Activated T-cell treated with anti-CD3 and anti-CD28 coated beads, Interleukin-2, amount 50 U/mL, for 72 hours (primary cell): ENCODE measurements around the gene ATG2B. TPM values are rescaled to one million over a fixed set of nuclear protein-coding genes. Genes with fewer than 3 reads are reported as not detected.

Source experiments
- ATAC-seq, 2 donors: fragments of 150-1000 bp; cut with Tn5 transposase; replicated peaks in 1 of 2; 2 replicates each; pipeline ENCODE4 v1.10.0; 2021; ENCODE audit warnings: moderate library complexity in 2 of 2, mild to moderate bottlenecking in 1 of 2
- DNase-seq, 2 donors: peaks; one replicate each; pipeline ENCODE4 v3.0.0; 2021 to 2022; ENCODE audit warnings: mixed read lengths in 1 of 2
- H3K27ac Mint-ChIP-seq: one replicate; pipeline ENCODE4 v1.8.0; 2022; ENCODE audit warnings: mild to moderate bottlenecking, moderate library complexity, mixed read lengths
- H3K27me3 Mint-ChIP-seq: one replicate; pipeline ENCODE4 v1.8.0; 2022; ENCODE audit warnings: low read depth, mixed read lengths
- H3K36me3 Mint-ChIP-seq, 2 donors: one replicate each; pipeline ENCODE4 v1.8.0; 2022; ENCODE audit warnings: mixed read lengths in 2 of 2, mild to moderate bottlenecking in 1 of 2; ENCODE audit not compliant: insufficient read depth in 2 of 2
- H3K4me1 Mint-ChIP-seq: one replicate; pipeline ENCODE4 v1.8.0; 2022; ENCODE audit warnings: low read depth, mixed read lengths
- H3K4me3 Mint-ChIP-seq, 2 donors: one replicate each; pipeline ENCODE4 v1.8.0; 2022; ENCODE audit warnings: mild to moderate bottlenecking in 2 of 2, mixed read lengths in 2 of 2, moderate library complexity in 2 of 2
- H3K9me3 Mint-ChIP-seq, 2 donors: one replicate each; pipeline ENCODE4 v1.8.0; 2022; ENCODE audit warnings: mixed read lengths in 2 of 2
- total RNA-seq, 2 donors: library from RNA; stranded (reverse); gene quantifications; one replicate each; pipeline ENCODE4 v1.2.3, GENCODE V29; 2022

ATG2B gene
- total RNA-seq, 2 donors from 2014 or later, result 22.9 to 28.3 TPM

- no peaks in the 10 kb centered on the region for H3K9me3 Mint-ChIP-seq
- no peak overlapping the region for H3K27ac Mint-ChIP-seq
These were observed 92.3 kb downstream of the ATG2B start for GRCh38 chr14:96270565-96271420.

GRCh38 chr14:96269359-96269710, 93.8 kb downstream of the ATG2B start:
- Mint-ChIP-seq H3K27me3 (no peaks in the 10 kb centered on the region), H3K36me3 (peaks cover 0 to 2% of the 10 kb centered on the region in 2 donors), H3K4me1 (no peaks in the 10 kb centered on the region), H3K4me3 (no peak overlapping the region), H3K27ac (no peak overlapping the region), H3K9me3 (no peaks in the 10 kb centered on the region)
- no peak for ATAC-seq
- no peak for DNase-seq

More at GRCh38 chr14:96270565-96271420, 92.3 kb downstream of the ATG2B start:
- H3K4me1 Mint-ChIP-seq, result peaks cover 5% of the 10 kb centered on the region
- DNase-seq (no peak), ATAC-seq (no peak)
- H3K36me3 Mint-ChIP-seq, result peaks cover 0 to 2% of the 10 kb centered on the region in 2 donors
- H3K4me3 Mint-ChIP-seq, result no peak overlapping the region
- no peaks in the 10 kb centered on the region for H3K27me3 Mint-ChIP-seq

DNA sequence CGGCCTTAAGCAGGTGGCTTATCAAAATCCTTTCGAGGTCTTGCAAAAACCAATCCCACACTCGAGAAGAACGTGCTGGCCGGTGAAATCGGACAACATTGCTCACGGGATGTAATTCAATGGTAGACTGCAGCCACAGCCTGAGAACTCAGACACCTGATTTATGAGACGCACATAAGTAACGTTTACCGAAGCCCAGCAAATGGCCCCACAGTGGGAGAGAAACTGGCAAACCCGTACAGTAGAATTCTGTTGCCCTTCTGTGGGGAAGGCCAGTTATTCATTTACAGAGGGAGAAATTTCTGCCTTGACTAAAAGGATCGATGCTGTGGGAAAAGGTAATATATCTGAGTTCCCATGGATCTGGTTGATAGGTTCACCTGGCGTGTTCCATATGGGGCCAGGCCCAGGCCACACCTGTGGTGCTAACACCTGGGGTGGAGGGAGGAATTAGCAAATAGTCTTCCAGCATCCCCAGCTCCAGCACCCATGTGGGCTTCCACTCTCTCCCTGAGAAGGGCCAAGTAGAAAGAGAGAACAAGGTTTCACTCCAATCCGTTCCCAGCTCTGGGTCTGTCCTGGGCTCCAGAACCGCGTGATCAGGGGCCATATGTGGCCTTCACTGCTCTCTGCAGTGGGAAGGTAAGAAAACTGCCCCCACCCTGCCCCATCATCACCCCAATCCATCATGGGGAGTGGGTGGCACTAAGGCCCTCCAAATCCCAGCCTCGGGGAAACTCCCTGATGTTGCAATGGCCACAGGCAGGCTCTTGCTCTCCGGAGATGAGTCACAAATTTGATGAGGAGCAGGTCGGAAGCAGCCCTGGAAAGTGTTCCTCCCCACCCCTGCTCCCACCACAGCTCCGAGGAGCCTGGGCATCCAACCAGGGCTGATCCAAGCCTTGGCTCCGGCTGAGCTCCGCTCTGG, 94.4 kb downstream of the ATG2B start:
- H3K27me3 Mint-ChIP-seq, result no peaks in the 10 kb centered on the region
- no peak overlapping the region for H3K27ac Mint-ChIP-seq
- ATAC-seq (no peak), DNase-seq (no peak)
- no peak overlapping the region for H3K4me3 Mint-ChIP-seq
- no peaks in the 10 kb centered on the region for H3K4me1 Mint-ChIP-seq
- H3K36me3 Mint-ChIP-seq, result peaks cover 0 to 2% of the 10 kb centered on the region in 2 donors
- no peaks in the 10 kb centered on the region for H3K9me3 Mint-ChIP-seq

DNA sequence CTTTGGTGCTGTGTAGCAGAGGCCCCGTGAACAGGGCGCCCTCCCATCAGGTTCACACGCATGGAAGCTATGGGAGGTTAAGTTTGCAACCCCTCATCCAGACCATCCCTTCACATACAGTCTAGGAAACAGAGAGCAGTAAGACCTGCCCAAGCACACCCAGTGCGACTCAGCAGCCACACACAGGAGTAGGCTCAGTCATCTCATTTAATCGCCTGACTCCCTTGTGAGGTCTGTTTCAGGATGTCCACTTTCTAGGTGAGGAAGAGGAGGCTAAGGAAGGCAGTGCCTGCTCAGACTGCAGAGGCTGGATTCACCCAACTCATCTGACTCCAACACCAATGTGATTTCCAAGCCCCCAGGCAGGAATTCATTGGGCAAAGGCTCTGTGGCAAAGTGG, 95.2 kb downstream of the ATG2B start:
- DNase-seq, result no peak

DNA sequence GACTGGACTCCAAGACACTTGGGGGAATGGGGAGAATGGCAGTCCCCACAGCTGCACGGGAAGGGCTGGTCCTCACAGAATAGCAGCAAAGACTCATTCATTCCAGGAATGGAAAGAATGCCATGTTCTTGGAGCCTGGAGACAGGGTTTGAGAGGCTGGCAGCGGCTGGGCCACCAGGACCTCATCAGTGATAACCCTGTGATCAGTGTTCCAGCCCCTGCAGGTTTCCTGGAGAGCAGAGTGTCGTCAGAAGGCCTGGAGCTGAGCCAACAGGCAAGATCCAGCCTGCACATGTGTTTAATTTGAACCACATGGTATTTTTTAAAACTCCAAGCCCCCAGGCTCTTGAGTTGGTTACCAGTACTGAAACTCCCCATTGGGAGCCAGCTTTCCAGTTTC, 95.8 kb downstream of the ATG2B start:
- DNase-seq, result no peak
- Mint-ChIP-seq H3K4me3 (no peak overlapping the region), H3K27me3 (no peaks in the 10 kb centered on the region), H3K27ac (no peak overlapping the region), H3K4me1 (no peaks in the 10 kb centered on the region), H3K36me3 (peaks cover 0 to 2% of the 10 kb centered on the region in 2 donors), H3K9me3 (no peaks in the 10 kb centered on the region)
- ATAC-seq, result no peak

More for the DNA sequence above, 95.2 kb downstream of the ATG2B start:
- Mint-ChIP-seq H3K27me3 (no peaks in the 10 kb centered on the region), H3K36me3 (peaks cover 0 to 2% of the 10 kb centered on the region in 2 donors), H3K27ac (no peak overlapping the region), H3K4me1 (no peaks in the 10 kb centered on the region), H3K4me3 (no peak overlapping the region), H3K9me3 (no peaks in the 10 kb centered on the region)
- no peak for ATAC-seq

- Mint-ChIP-seq H3K27me3 (peaks cover 9% of the 10 kb centered on the region), H3K27ac (no peak overlapping the region), H3K4me1 (no peaks in the 10 kb centered on the region), H3K36me3 (no peaks in the 10 kb centered on the region), H3K9me3 (no peaks in the 10 kb centered on the region), H3K4me3 (no peak overlapping the region)
- DNase-seq, result no peak
- ATAC-seq, result no peak
These were observed 97.6 kb downstream of the ATG2B start for GRCh38 chr14:96265383-96266095.

DNA sequence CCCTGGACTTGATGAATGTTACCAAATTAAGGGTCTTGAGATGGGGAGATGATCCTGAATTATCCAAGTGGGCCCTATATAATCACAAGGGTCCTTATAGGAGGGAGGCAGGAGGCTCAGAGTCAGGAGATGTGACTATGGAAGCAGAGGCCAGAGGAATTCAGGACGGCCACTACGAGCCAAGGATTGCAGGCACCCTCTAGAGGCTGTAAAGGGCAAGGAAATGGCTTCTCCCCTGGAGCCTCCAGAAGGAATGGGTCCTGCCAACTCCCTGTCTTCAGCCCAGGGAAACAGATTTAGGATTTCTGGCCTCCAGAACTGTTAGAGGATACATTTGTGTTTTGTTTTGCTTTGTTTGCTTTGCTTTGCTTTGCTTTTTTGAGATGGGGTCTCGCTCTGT, 98.3 kb downstream of the ATG2B start:
- Mint-ChIP-seq H3K27me3 (peaks cover 14% of the 10 kb centered on the region), H3K36me3 (no peaks in the 10 kb centered on the region), H3K4me3 (no peak overlapping the region), H3K27ac (no peak overlapping the region), H3K9me3 (no peaks in the 10 kb centered on the region), H3K4me1 (no peaks in the 10 kb centered on the region)
- ATAC-seq (no peak), DNase-seq (no peak)

GRCh38 chr14:96264200-96264553, 99.0 kb downstream of the ATG2B start:
- no peaks in the 10 kb centered on the region for H3K9me3 Mint-ChIP-seq
- no peak for DNase-seq
- H3K4me1 Mint-ChIP-seq, result no peaks in the 10 kb centered on the region
- H3K27me3 Mint-ChIP-seq, result peaks cover 14% of the 10 kb centered on the region
- no peak for ATAC-seq
- no peaks in the 10 kb centered on the region for H3K36me3 Mint-ChIP-seq
- H3K4me3 Mint-ChIP-seq, result no peak overlapping the region
- no peak overlapping the region for H3K27ac Mint-ChIP-seq

GRCh38 chr14:96263347-96264199, 99.6 kb downstream of the ATG2B start:
- H3K4me3 Mint-ChIP-seq, result no peak overlapping the region
- no peaks in the 10 kb centered on the region for H3K4me1 Mint-ChIP-seq
- H3K27me3 Mint-ChIP-seq, result peaks cover 14% of the 10 kb centered on the region
- DNase-seq (no peak), ATAC-seq (no peak)
- no peaks in the 10 kb centered on the region for H3K36me3 Mint-ChIP-seq
- no peak overlapping the region for H3K27ac Mint-ChIP-seq
- no peaks in the 10 kb centered on the region for H3K9me3 Mint-ChIP-seq

DNA sequence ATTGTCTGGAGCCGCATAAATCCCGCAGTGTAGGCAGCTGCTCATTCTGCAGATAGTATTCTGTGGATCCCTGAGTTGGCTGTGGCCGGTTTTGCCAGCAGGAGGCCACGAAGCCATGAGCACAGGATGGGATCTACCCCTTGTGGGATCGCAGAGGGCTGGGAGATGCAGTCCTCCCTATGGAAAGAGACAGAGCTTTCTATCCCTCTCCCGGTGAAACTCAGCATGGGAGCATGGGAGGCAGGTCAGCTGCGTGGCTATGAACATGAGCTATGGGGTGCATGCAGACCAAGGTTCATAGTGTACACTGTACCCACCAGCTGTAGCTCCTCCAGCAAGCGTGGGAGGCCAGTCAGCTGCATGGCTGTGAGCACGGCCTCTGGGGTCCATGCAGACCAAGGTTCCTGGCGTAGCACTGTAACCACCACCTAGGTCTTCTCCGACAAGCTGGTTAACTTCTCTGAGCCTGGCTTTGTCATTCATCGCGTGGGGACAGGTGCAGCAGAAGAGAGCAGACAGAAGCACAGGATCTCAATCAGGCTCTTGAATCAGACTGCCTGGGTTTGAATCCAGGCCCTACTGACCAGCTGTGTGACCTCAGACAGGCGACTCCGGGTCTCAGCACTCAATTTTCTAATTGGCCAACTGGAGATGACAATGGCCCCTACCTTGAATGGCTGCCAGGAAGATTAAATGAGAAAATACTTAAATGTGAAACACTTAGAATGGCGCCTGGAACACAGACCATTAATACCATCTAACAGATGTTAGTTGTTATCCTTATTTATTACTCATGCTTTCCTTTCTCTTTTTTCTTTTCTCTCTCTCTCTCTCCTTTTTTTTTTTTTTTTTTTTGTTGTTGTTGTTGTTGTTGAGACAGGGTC, 101.1 kb downstream of the ATG2B start:
- H3K4me1 Mint-ChIP-seq, result no peaks in the 10 kb centered on the region
- no peaks in the 10 kb centered on the region for H3K9me3 Mint-ChIP-seq
- ATAC-seq, result no peak
- no peaks in the 10 kb centered on the region for H3K36me3 Mint-ChIP-seq
- no peak overlapping the region for H3K27ac Mint-ChIP-seq
- no peak for DNase-seq
- H3K27me3 Mint-ChIP-seq, result peaks cover 21% of the 10 kb centered on the region
- no peak overlapping the region for H3K4me3 Mint-ChIP-seq

- ATAC-seq (no peak), DNase-seq (no peak)
- no peaks in the 10 kb centered on the region for H3K36me3 Mint-ChIP-seq
- H3K9me3 Mint-ChIP-seq, result no peaks in the 10 kb centered on the region
- no peaks in the 10 kb centered on the region for H3K4me1 Mint-ChIP-seq
- no peak overlapping the region for H3K4me3 Mint-ChIP-seq
- peaks cover 27% of the 10 kb centered on the region for H3K27me3 Mint-ChIP-seq
- H3K27ac Mint-ChIP-seq, result no peak overlapping the region
These were observed 102.1 kb downstream of the ATG2B start for GRCh38 chr14:96261053-96261452.
